ENCODE results near the gene IVNS1ABP.

- TF ChIP-seq, protein P1, sequence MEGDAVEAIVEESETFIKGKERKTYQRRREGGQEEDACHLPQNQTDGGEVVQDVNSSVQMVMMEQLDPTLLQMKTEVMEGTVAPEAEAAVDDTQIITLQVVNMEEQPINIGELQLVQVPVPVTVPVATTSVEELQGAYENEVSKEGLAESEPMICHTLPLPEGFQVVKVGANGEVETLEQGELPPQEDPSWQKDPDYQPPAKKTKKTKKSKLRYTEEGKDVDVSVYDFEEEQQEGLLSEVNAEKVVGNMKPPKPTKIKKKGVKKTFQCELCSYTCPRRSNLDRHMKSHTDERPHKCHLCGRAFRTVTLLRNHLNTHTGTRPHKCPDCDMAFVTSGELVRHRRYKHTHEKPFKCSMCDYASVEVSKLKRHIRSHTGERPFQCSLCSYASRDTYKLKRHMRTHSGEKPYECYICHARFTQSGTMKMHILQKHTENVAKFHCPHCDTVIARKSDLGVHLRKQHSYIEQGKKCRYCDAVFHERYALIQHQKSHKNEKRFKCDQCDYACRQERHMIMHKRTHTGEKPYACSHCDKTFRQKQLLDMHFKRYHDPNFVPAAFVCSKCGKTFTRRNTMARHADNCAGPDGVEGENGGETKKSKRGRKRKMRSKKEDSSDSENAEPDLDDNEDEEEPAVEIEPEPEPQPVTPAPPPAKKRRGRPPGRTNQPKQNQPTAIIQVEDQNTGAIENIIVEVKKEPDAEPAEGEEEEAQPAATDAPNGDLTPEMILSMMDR (IDR thresholded peaks at IDR 0.05), result no peak
- TF ChIP-seq POLR2A (IDR thresholded peaks at IDR 0.05), result no peak
These were observed 25.7 kb upstream of the IVNS1ABP start for GRCh38 chr1:185342672-185343259.

All from gastroesophageal sphincter (tissue), 3 donors.